Non-pigmented ciliary epithelial cell (primary cell): ENCODE results near the gene SPATA20.

Source experiments
- DNase-seq: peaks from one replicate; pipeline ENCODE4 v3.0.0-alpha.2; 2010; ENCODE audit warnings: low read depth

Gene SPATA20

DNA sequence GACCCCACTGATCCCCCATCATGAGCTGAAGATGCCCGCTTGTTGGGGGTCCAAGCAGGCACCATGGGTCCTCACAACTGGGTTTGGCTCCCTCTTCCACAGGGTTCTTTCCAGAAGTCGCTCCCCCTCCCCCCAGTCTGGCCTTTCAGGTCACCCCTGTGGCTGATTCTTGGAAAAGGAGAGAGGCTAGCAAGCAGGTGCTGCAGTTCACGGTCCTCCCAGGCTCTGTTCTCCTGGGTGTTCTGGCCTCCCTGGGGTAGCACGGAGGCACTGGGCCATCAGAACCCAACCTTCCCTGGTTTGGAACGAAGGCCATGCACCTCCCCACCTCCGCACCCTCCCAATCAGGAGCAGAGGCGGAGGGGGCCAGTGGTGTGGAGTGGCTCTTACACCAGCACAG is 32.4 kb downstream of the SPATA20 start:
- no peak for DNase-seq

DNA sequence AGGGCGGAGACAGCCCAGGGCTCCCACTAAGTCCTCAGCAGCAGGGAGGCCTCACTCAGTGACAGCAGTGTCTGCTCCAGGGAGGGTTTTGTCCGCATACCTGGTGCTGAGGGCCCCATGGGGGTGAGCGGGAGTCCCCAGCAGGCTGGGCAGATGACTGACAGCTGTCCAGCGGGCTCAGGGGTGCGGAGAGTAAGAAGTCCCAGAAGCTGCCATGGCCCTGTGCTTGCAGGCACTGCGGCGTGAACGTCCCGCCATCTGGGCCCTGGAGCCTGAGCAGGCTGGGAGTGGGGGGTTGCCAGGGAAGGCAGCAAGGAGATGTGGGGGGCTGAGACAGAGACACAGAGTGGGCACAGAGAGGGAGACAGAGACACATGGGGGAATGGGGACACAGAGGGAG is 33.7 kb downstream of the SPATA20 start:
- DNase-seq: no peak

GRCh38 chr17:50581316-50581715 is 34.3 kb downstream of the SPATA20 start:
- DNase-seq: no peak

GRCh38 chr17:50582741-50583140 is 35.8 kb downstream of the SPATA20 start:
- no peak for DNase-seq

DNA sequence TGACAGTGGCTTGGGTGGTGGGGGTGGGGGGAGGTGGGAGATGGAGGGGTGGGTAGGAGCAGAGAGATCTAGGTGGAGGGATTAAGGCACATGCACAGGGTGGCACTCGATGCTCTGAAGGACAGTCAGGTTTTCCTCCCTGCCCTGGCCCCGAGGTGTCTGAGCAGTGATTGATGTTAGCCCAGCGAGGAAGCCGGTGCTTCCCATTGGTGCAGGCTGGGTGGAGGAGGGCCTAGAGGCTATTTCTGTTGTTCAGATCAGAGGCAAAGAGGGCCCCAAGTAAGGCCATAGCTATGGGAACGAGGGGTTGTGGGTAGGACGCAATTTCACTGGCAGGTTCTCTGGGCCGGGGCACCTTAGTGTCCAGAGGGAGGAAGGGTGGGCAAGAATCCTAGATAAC is 36.7 kb downstream of the SPATA20 start:
- DNase-seq: no peak

DNA sequence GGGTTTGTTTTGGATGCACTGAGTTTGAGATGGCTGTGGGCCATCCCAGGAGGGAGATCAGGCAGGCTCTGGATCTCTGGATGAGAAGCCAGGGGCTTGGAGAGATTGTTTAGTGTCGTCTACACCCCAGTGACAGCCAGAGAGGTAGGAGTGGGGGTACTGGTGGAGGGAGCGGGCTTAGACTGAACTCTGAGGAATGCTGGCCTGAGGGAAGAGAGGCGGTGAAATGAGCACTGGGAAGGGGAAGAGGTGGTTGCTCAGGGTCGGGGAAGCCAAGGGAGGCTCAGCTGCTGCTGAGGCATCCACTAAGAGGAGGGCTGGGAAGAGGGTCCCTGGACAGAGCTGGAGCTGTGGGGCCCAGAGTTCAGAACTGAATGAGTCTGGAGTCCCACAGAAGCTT is 37.1 kb downstream of the SPATA20 start:
- DNase-seq: no peak

DNA sequence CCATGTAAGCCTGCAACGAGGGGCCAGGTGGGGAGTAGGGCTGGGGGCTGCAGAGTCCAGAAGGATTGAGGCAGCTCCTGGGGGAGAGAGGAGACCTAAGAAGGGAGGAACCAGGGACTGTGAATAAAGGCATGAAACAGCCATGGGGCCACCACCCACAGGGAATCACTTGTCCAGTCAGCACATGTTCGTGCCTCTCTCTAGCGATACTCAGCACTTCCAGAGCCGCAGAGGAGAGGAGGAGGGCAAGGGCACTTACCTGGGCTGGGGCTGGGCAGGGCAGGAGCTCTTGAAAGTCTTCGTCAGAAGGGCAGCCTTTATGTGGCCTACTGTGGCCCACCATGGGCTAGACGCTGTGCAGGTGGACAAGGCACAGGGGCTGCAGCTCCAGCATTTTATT is 37.8 kb downstream of the SPATA20 start:
- no peak for DNase-seq

- no peak for DNase-seq
Observed at GRCh38 chr17:50585346-50585745, 38.4 kb downstream of the SPATA20 start.

DNA sequence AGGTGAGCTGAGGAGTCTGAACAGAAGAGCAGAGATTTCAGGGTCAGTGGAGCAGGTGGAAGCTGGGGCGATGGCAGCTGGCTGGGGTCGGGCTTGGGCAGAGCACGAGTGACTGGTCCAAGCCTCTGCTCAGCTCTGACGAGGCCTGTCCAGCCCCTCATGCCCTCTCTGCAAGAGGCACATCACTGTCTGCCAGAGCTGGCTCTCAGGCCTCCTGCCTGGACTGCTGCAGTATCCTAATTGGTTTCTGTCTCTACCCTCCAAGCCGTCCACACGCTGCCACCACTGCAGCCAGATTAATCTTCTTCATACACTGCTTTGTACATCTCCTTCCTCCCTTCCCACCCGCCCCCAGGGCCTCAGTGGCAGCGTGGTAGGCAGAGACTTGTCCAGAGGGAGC is 38.9 kb downstream of the SPATA20 start:
- DNase-seq: no peak

GRCh38 chr17:50586421-50587247 is 39.7 kb downstream of the SPATA20 start:
- no peak for DNase-seq

DNA sequence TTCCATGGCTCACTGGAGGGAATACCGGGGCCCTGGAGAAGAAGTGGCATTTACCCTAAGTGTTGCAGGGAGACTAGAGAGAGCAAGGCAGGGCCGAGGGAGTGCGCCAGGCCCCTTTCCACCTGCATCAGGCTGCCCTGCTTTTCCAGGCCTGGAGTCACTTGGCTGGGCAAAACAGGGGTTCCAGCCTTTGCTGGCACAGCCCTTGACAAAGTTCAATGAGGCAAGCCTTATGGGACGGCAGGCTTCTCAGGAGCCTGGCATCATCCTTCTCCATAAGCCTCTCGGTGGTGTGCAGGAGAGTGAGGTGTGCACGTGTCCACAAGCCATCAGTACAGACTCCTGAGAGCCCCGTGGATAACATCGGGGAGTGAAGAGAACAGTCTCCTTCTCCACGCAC is 40.6 kb downstream of the SPATA20 start:
- no peak for DNase-seq

DNA sequence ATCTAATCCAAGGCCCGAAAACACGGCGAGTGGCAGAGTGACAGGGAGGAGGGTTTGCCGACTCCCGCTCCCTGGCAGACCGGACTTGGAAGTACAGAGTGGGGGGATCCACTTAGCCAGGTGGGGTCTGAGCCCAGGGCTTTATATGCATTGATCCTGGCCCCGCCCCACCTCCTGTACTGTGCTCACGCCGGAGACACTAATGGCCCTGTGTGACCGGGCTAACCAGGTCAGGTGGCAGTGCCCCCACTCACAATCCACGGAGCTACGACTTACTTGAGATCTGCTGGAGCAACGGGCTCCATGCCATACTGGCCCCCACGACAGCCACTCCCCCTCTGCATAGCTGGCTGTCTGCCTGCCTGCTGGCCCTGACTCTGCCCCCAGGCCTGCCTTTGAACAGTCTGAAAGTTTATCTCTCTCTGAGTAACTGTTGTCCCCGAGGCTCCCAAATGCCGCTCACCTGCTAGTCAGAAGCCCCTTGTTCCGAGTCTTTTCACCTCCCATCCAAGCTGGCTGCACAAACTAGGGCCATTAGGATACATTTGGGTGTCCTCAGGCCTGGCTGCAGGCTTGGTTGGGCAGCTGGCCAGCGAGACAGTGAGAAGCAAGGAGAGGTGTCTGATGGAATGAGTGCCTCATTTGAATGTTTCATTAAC is 41.5 kb downstream of the SPATA20 start:
- DNase-seq: no peak

DNA sequence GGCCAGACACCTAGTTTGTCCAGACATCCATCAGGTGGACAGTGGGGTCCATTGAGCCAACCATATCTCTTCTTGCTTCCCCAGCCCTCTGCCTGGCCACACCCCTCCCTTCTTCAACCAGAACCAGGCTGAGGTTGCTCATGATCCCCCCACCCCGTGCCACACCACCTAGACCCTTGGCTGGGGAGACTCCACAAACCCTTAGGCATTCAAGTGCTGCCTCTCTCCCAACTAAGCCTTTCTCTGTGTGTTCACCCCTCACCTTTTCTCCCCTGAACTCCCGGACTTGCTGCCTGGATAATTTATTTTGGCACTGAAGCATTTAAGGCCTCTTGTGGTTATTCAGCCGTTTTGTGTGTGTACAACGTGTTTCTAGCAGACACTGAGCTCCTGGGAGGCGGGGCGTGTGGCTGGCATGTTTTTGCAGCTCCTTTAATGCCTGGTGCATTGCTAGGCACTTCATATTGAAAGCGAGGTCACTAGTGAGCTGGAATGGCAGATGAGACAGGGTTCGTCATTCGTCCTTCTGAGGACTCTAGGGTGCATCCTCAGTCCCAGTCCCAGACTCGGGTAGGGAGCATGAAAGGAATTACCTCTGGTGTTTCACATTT is 42.2 kb downstream of the SPATA20 start:
- no peak for DNase-seq

- DNase-seq: no peak
Observed at GRCh38 chr17:50590946-50591737, 44.2 kb downstream of the SPATA20 start.

GRCh38 chr17:50593321-50593720 is 46.3 kb downstream of the SPATA20 start:
- no peak for DNase-seq

GRCh38 chr17:50594128-50594823 is 47.3 kb downstream of the SPATA20 start:
- no peak for DNase-seq

DNA sequence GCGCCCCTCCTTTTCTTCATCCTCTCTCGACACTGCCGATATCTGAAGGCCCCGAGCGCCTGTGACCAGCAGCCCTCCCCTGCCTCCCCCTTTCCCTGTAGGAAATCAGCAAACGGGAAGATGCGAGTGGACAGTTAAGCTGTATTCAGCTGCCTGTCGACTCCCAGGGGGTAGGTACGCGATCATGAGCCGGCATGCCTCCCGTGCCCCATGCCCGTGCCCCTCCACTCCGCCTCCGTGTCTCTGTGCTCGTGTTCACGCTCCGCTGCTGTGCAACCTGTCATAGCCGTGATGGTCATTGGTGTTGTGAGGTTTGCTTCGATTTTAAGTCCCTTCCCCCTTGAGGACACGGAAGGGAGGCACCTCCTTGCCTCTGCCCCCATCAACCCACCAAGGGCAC is 47.9 kb downstream of the SPATA20 start:
- no peak for DNase-seq

DNA sequence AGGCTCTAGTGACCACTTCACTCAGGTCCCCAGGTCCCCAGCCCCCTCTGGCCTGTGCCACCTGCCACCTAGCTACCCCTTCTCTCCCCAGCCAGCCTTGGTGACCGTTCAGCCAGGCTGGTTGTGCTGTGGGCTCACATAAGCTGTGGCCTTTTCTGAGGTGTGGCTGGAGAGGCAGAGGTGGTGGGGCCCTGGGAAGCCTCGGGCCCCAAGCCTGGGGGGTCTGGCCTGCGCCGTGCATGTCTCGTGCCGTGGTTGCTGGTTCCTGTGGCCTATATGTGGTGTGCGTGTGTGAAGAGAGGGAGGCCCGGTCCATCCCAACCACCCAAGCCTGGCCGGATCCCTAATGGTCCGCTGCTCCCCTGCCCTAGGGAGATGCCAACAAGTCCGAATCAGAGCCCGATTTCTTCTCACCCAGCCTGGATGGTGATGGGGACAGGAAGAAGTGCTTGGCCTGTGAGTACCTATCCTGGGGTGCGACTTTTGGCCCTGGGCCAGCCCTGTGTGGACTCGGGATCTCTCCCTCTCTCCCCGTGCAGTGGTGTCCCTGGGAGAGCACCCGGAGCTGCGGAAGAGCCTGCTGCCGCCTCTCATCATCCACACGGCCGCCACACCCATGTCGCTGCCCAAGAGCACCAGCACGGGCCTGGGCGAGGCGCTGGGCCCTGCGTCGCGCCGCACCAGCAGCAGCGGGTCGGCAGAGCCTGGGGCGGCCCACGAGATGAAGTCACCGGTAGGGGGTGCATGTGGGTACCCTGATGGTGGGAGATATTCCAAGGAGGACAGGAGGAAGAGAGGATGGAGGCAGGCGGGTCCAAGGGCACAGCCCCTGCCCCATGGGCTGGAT is 49.4 kb downstream of the SPATA20 start:
- DNase-seq: no peak

GRCh38 chr17:50598487-50598886 is 51.5 kb downstream of the SPATA20 start:
- no peak for DNase-seq

- DNase-seq: no peak
Observed at GRCh38 chr17:50599606-50600005, 52.6 kb downstream of the SPATA20 start.

GRCh38 chr17:50601823-50602375 is 54.9 kb downstream of the SPATA20 start:
- no peak for DNase-seq
